Renal cortex interstitium (tissue), 11 donors: ENCODE results near the gene SLC35G2. TPM values are rescaled to one million over a fixed set of nuclear protein-coding genes. Genes with fewer than 3 reads are reported as not detected.
"Not testable (repeated sequence)": the region's sequence is repeated elsewhere in the genome, so short reads cannot be mapped to it uniquely, and the experiment has no call there.

Experiments used
- DNase-seq, 11 donors: peaks; one replicate each; pipeline ENCODE4 v3.0.0-alpha.2; 2013; ENCODE audit warnings: low read depth in 9 of 11, low spot score in 4 of 11; ENCODE audit errors: extremely low read depth in 1 of 11
- polyA plus RNA-seq, 3 donors: library from polyadenylated mRNA; unstranded; fragments of 120-200 nt; gene quantifications; one replicate each; pipeline ENCODE4 v1.2.1, GENCODE V29; 2013; ENCODE audit not compliant: insufficient read length in 3 of 3

The SLC35G2 gene
- polyA plus RNA-seq, 3 donors, result 3.2 to 4.5 (median 3.9) TPM

- DNase-seq, result peak in 9 of 11 donors; percentile 22 to 63 (median 39)
These were observed 43.8 kb downstream of the SLC35G2 start for GRCh38 chr3:136862617-136863322.

DNA sequence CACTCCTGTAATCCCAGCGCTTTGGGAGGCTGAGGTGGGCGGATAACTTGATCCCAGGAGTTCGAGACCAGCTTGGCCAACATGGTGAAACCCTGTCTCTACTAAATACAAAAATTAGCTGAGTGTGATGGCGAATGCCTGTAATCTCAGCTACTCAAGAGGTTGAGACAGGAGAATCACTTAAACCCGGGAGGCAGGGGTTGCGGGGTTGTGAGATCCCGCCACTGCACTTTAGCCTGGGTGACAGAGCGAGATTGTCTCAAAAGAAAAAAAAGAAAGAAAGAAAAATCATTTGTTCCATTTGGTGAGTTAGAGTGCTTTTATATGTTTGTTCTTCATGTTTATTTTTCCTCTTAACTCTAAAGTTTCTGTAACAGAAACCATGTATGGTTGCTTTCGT lies 50.4 kb downstream of the SLC35G2 start:
- no peak for DNase-seq

GRCh38 chr3:136872258-136872657 lies 53.3 kb downstream of the SLC35G2 start:
- DNase-seq, result not testable (repeated sequence)

DNA sequence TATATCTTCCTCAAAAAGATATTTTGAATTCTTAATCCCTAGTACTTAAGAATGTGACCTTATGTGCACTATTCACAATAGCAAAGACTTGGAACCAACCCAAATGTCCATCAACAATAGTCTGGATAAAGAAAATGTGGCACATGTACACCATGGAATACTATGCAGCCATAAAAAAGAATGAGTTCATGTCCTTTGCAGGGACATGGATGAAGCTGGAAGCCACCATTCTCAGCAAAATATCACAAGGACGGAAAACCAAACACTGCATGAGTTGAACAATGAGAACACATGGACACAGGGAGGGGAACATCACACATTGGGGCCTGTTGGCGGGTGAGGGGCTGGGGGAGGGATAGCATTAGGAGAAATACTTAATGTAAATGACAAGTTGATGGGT lies 60.6 kb downstream of the SLC35G2 start:
- not testable (repeated sequence) for DNase-seq

DNA sequence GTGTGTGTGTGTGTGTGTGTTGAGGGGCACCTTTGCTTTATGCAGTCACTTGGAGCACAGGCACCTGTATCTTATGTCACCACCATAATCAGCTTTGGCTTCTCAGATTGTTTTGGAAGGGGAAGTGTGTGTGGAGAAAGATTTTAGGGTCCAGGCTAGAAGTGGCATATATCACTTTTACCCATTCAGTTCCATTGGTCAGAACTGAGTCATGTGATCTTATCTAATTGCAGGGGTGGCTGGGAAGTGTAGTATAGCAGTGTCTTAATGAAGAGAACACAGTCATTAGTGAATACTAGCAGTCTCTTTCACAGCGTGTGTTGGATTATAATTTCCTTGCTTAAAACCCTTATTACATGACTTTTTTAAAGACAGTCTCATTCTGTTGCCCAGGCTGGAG lies 63.6 kb downstream of the SLC35G2 start:
- DNase-seq, result no peak

DNA sequence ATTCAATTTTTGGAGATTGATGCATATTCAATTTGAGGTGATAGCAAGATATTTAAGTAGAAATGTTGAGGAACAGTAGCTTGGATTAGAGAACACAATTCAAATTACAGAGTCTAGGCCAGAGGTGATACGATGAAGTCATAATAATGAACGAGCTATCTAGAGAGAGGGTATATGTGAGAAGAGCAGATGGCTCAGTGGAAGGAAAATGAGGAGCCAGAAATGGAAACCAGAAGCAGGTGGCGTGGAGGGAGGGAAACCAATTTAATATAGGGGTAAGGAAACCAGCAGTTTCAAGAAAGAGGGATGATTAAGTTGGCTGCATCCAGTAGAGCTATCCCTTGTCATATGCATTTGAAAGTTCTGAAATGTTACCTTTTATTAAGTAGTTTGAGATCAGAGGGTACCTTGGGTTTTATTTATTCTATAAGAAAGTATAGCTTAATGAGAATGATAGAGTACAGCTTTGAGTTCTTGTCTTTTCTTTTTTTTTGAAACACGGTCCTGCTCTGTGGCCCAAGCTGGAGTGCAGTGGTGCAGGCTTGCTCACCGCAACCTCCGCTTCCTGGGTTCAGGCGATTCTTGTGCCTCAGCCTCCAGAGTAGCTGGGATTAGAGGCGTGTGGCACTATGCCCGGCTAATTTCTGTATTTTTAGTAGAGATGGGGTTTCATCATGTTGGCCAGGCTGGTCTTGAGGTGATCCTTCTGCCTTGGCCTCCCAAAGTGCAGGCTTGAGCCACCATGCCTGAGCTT lies 65.2 kb downstream of the SLC35G2 start:
- no peak for DNase-seq

- DNase-seq, result no peak
These were observed 66.7 kb downstream of the SLC35G2 start for GRCh38 chr3:136885357-136886213.

- no peak for DNase-seq
These were observed 71.0 kb downstream of the SLC35G2 start for GRCh38 chr3:136889947-136890346.

DNA sequence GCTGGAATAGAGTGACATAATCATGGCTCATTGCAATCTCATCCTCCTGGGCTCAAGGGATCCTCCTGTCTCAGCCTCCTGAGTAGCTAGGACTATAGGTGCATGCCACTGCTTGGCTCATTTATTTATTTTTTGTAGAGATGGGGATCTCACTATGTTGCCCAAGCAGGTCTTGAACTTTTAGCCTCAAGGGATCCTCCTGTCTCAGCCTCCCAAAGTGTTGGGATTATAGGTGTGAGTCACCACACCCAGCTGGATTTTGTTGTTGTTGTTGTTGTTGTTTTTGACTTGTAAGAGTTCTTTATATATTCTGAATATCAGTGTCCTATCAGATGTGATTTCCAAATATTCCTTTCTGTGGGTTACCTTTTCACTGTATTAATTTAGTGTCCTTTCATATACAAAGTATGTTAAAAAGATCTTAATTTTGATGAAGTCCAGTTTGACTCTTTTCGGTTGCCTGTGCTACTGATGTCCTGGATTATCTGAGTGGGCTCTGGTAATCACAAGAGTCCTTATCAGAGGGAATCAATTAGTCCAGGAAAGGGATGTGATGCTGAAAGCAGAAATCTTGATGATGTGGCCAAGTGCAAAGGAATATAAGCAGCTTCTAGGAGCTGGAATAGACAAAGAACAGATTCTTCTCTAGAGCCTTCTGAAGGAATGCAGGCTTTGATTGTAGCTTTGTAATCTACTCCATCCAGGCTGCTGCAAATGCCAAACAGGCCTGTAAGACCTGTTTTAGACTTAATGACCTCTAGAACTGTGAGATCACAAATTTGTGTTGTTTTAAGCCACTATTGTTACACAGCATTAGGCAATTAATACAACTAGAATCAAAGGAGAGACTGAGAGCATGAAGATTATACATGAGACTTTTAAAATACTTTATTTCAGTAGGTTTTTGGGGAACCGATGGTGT lies 73.3 kb downstream of the SLC35G2 start:
- DNase-seq, result no peak

DNA sequence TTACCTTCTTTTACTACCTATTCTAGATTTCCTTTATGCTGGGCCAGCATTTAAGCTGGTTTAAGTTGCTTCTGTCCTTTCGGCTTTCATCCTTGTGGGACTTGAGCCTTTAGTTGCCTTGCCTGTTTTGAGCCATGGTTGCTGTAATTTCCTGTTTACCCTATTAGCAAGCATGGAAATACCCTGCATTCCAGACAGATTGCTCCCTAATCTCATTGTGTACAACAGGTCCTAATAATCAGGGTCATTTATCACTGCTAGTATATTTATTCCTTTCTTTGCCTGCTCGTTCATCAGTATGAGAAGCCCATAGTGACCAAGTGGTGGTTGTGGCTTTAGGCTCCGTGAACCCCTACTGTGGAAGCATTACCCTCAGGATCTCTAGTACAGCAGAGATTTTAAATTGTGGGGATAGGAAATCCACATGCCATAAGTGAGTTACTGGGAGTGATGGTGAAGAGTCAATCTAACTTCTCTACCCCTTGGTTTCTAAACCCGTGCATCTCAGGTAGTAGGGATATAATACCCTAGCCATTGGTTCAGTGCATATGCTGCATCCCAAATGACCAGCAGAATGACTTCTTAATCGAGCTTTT lies 75.0 kb downstream of the SLC35G2 start:
- DNase-seq, result no peak

DNA sequence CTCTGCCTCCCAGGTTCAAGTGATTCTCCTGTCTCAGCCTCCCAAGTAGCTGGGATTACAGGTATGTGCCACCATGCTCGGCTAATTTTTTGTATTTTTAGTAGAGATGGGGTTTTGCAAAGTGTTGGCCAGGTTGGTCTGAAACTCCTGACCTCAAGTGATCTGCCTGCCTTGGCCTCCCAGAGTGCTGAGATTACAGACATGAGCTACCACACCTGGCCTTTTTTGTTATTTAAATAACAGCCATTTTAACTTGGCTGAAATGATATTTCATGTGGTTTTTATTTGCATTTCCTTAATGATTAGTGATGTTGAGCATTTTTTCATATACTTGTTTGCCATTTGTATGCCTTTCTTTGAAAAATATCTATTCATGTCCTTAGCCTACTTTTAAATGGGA lies 78.2 kb downstream of the SLC35G2 start:
- not testable (repeated sequence) for DNase-seq

DNA sequence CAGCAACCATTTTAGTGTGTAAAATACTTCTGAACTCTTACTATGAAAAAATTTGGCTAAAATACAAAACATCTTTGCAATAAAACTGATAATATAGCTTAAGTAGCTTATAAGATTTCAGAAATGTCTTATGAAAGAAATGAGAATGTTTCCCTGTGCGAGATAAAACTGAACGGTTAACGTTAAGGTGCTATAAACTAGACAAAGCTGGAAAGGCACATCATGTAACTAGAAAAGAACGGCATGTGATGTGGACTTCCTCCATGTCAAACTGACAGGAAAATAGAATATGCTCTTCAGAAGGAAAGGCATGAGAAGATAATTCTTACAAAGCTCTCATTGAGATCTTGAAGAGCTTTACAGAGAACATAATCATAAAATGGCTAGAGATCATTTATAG lies 79.6 kb downstream of the SLC35G2 start:
- DNase-seq, result no peak

- no peak for DNase-seq
These were observed 80.0 kb downstream of the SLC35G2 start for GRCh38 chr3:136898954-136899353.

- no peak for DNase-seq
These were observed 80.8 kb downstream of the SLC35G2 start for GRCh38 chr3:136899622-136900158.

- not testable (repeated sequence) for DNase-seq
These were observed 81.8 kb downstream of the SLC35G2 start for GRCh38 chr3:136900694-136901093.

- DNase-seq, result no peak
These were observed 82.5 kb downstream of the SLC35G2 start for GRCh38 chr3:136901391-136901790.

DNA sequence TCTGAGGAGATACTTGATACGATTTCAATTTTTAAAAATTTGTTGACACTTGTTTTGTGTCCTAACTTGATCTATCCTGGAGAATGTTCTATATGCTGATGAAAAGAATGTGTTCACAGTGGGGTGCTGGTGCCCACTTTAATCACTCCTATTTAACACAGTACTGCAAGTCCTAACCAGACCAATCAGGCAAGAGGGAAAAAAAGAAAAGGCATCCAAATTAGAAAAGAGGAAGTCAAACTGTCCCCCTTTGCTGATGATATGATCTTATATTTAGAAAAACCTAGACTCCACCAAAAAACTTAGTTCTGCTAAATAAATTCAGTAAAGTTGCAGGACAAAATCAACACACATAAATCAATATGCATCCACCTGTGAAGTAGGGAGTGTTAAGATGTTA lies 83.6 kb downstream of the SLC35G2 start:
- DNase-seq, result not testable (repeated sequence)

- no peak for DNase-seq
These were observed 85.0 kb downstream of the SLC35G2 start for GRCh38 chr3:136903899-136904298.
